HCT116 (cell line): Measurements from ENCODE around the gene MSRB2. TPM values are rescaled to one million over a fixed set of nuclear protein-coding genes. Genes with fewer than 3 reads are reported as not detected.

Source experiments
- ATAC-seq: fragments of 200-7000 bp; cut with Tn5 transposase; 2 replicates; pipeline ENCODE4 v1.9.1; 2020; ENCODE audit warnings: mild to moderate bottlenecking, moderate library complexity
- BruUV-seq: library from RNA; stranded (reverse); fragments of 400-500 nt; replicated peaks from 2 replicates; lab custom pipeline; 2021; lab: Mats Ljungman, UMichigan
- CTCF ChIA-PET: fragments of 300-600 bp; sonication (Branson Sonifier 250); formaldehyde crosslinking; loops from one replicate; lab custom pipeline; 2021; ENCODE audit warnings: antibody characterized with exemption; lab: Charles Lee
- POLR2A ChIA-PET: fragments of 300-600, 350-600 bp; sonication (Branson Sonifier 250); formaldehyde crosslinking; loops from one replicate; lab custom pipeline; 2021; ENCODE audit warnings: antibody characterized with exemption; lab: Charles Lee
- RAD21 ChIA-PET, 2 experiments: fragments of 300-600 bp; sonication (Branson Sonifier 250); formaldehyde crosslinking; loops; one replicate each; lab custom pipeline; 2023; ENCODE audit warnings: low total read pairs in 2 of 2; ENCODE audit not compliant: uncharacterized antibody in 2 of 2, unreplicated experiment in 2 of 2, low non-redundant PET in 1 of 2; lab: Charles Lee
- DNase-seq: peaks from one replicate; pipeline ENCODE4 v3.0.0-alpha.2; 2010; ENCODE audit warnings: low read depth, low spot score
- H2AFZ ChIP-seq: fragments of 200-600 bp; shearing (Covaris generic), sonication (generic); 2 replicates; pipeline ENCODE4 v1.6.1; 2017; ENCODE audit warnings: low read depth, mixed run types, mixed read lengths, antibody characterized with exemption, low read length; ENCODE audit not compliant: poor library complexity, severe bottlenecking
- H3K27ac ChIP-seq: 2 replicates; pipeline ENCODE4 v1.5.1; 2012; ENCODE audit warnings: low read depth, low read length
- H3K27me3 ChIP-seq: fragments of 200-600 bp; sonication (generic); 2 replicates; pipeline ENCODE4 v1.6.1; 2016; ENCODE audit warnings: mixed run types, low read length, mixed read lengths; ENCODE audit not compliant: insufficient read depth
- H3K36me3 ChIP-seq, 2 experiments: fragments of 200-500 bp in 1 of 2; fragments of 200-600 bp in 1 of 2; sonication (Bioruptor generic) in 1 of 2; sonication (generic) in 1 of 2; 2 replicates each; pipeline versions ENCODE4 v1.5.1 to v1.6.1; 2014 to 2016; ENCODE audit warnings: low read length in 2 of 2, inconsistent platforms in 1 of 2, mixed read lengths in 1 of 2, mixed run types in 1 of 2; ENCODE audit not compliant: insufficient read depth in 2 of 2, control insufficient read depth in 1 of 2
- H3K4me1 ChIP-seq, 2 experiments: fragments of 200-600 bp in 1 of 2; sonication (generic) in 1 of 2; 2 replicates each; pipeline versions ENCODE4 v1.5.1 to v1.6.1; 2012 to 2017; ENCODE audit warnings: low read length in 2 of 2, inconsistent platforms in 1 of 2, mild to moderate bottlenecking in 1 of 2, mixed read lengths in 1 of 2, mixed run types in 1 of 2, moderate library complexity in 1 of 2; ENCODE audit not compliant: insufficient read depth in 2 of 2, control insufficient read depth in 1 of 2
- H3K4me2 ChIP-seq: fragments of 200-600 bp; sonication (generic); 2 replicates; pipeline ENCODE4 v1.6.1; 2017; ENCODE audit warnings: mixed run types, low read length, mixed read lengths
- H3K4me3 ChIP-seq, 2 experiments: fragments of 200-600 bp in 1 of 2; sonication (generic) in 1 of 2; replicated peaks in 1 of 2; 2 replicates each; pipeline ENCODE4 v1.5.1; 2011 to 2016; ENCODE audit warnings: low read length in 2 of 2, control low read depth in 1 of 2, low read depth in 1 of 2, mild to moderate bottlenecking in 1 of 2, mixed read lengths in 1 of 2, mixed run types in 1 of 2
- H3K79me2 ChIP-seq: fragments of 200-600 bp; sonication (generic); 2 replicates; pipeline ENCODE4 v1.6.1; 2017; ENCODE audit warnings: mild to moderate bottlenecking, mixed run types, low read length, moderate library complexity, mixed read lengths; ENCODE audit not compliant: insufficient read depth
- H3K9ac ChIP-seq: fragments of 200-600 bp; sonication (generic); 2 replicates; pipeline ENCODE4 v1.6.1; 2016; ENCODE audit warnings: low read length, mixed read lengths
- H3K9me2 ChIP-seq: fragments of 200-600 bp; sonication (generic), shearing (Covaris generic); 2 replicates; pipeline ENCODE4 v1.6.1; 2017; ENCODE audit warnings: mixed run types, mild to moderate bottlenecking, moderate library complexity; ENCODE audit not compliant: insufficient read depth
- H3K9me3 ChIP-seq, 2 experiments: fragments of 200-500 bp in 1 of 2; fragments of 200-600 bp in 1 of 2; sonication (Bioruptor generic) in 1 of 2; sonication (generic) in 1 of 2; 2 replicates each; pipeline ENCODE4 v1.6.1; 2014 to 2017; ENCODE audit warnings: low read length in 2 of 2, mixed read lengths in 2 of 2, inconsistent platforms in 1 of 2, low read depth in 1 of 2, mild to moderate bottlenecking in 1 of 2, mixed run types in 1 of 2, moderate library complexity in 1 of 2; ENCODE audit not compliant: control insufficient read depth in 1 of 2, insufficient read depth in 1 of 2
- H4K20me1 ChIP-seq: fragments of 200-600 bp; sonication (generic), shearing (Covaris generic); 2 replicates; pipeline ENCODE4 v1.6.1; 2017; ENCODE audit warnings: mixed run types, mild to moderate bottlenecking, moderate library complexity; ENCODE audit not compliant: insufficient read depth
- CBX3 ChIP-seq: IDR thresholded peaks from 2 replicates; pipeline ENCODE4 v1.6.1; 2012; ENCODE audit warnings: low read depth
- EGR1 ChIP-seq: IDR thresholded peaks from 2 replicates; pipeline ENCODE4 v1.6.1; 2012; ENCODE audit warnings: low read depth
- ELF1 ChIP-seq: IDR thresholded peaks from 2 replicates; pipeline ENCODE4 v1.6.1; 2012; ENCODE audit warnings: low read depth, borderline replicate concordance
- EZH2 ChIP-seq: fragments of 200-600 bp; sonication (generic); IDR thresholded peaks from 2 replicates; pipeline ENCODE4 v1.6.1; 2017; ENCODE audit warnings: antibody characterized with exemption, mixed run types
- EZH2phosphoT487 ChIP-seq: fragments of 200-600 bp; IDR thresholded peaks from 2 replicates; pipeline ENCODE4 v1.6.1; 2018; ENCODE audit warnings: antibody characterized with exemption, borderline replicate concordance
- FOSL1 ChIP-seq: IDR thresholded peaks from 2 replicates; pipeline ENCODE4 v1.6.1; 2012; ENCODE audit warnings: low read depth
- JUND ChIP-seq: IDR thresholded peaks from 2 replicates; pipeline ENCODE4 v1.6.1; 2012
- POLR2A ChIP-seq: IDR thresholded peaks from 2 replicates; pipeline ENCODE4 v1.7.0; 2011; ENCODE audit warnings: borderline replicate concordance; ENCODE audit not compliant: insufficient read depth, insufficient read length; ENCODE audit errors: extremely low read depth
- RAD21 ChIP-seq: IDR thresholded peaks from 2 replicates; pipeline ENCODE4 v1.6.1; 2012; ENCODE audit warnings: low read depth, mild to moderate bottlenecking
- SRF ChIP-seq: IDR thresholded peaks from 2 replicates; pipeline ENCODE4 v1.6.1; 2012; ENCODE audit warnings: low read depth
- TCF7L2 ChIP-seq: IDR thresholded peaks from 2 replicates; pipeline ENCODE4 v1.7.0; 2011; ENCODE audit warnings: borderline replicate concordance, inconsistent platforms; ENCODE audit not compliant: insufficient read depth, insufficient read length; ENCODE audit errors: extremely low read depth
- ZNF274 ChIP-seq: fragments of 200-500 bp; sonication (Bioruptor generic); IDR thresholded peaks from 2 replicates; pipeline ENCODE4 v1.6.1; 2014; ENCODE audit warnings: mild to moderate bottlenecking, low read depth, low read length, inconsistent platforms
- intact Hi-C: fragments of 100-400 bp; cut with micrococcal nuclease; formaldehyde crosslinking; loops from 2 replicates; pipeline ENCODE4 v1.10.0; 2022
- total RNA-seq: library from RNA; stranded (reverse); gene quantifications from one replicate; pipeline ENCODE4 v1.2.1, GENCODE V29; 2021; ENCODE audit not compliant: unreplicated experiment
- TF ChIP-seq, protein P1 (sequence below): IDR thresholded peaks from 2 replicates; pipeline ENCODE4 v1.6.1; 2011; ENCODE audit warnings: mild to moderate bottlenecking, low read length, moderate library complexity; ENCODE audit not compliant: insufficient replicate concordance; ENCODE audit errors: extremely low read depth

MSRB2 gene
- total RNA-seq, 1 experiment from 2014 or later, result 13.6 TPM

- Histone ChIP-seq H2AFZ (no peak overlapping the region), H3K9me3 (no peaks in the 10 kb centered on the region; a peak in 2 of 4 replicates), H3K9ac (no peak overlapping the region), H3K9me2 (no peaks in the 10 kb centered on the region), H3K27me3 (no peaks in the 10 kb centered on the region), H3K4me3 (no peak overlapping the region), H3K4me2 (no peak overlapping the region), H3K79me2 (no peaks in the 10 kb centered on the region), H4K20me1 (no peaks in the 10 kb centered on the region), H3K36me3 (no peaks in the 10 kb centered on the region), H3K4me1 (no peaks in the 10 kb centered on the region), H3K27ac (no peak overlapping the region)
- TF ChIP-seq EZH2phosphoT487, result no peak
- no peak for TF ChIP-seq ZNF274
- no peak for DNase-seq
- RAD21 ChIA-PET, result no interaction called here
- CTCF ChIA-PET, result no interaction called here
- ATAC-seq, result no peak
- POLR2A ChIA-PET, result no interaction called here
- BruUV-seq, result no TSS peak
- intact Hi-C loops, result no loop called here
These were observed 15.1 kb upstream of the MSRB2 start for GRCh38 chr10:23080262-23080661.

- no peak for DNase-seq
- no peak for ATAC-seq
- Histone ChIP-seq H3K4me2 (no peak overlapping the region), H3K9ac (no peak overlapping the region), H3K79me2 (no peaks in the 10 kb centered on the region), H3K9me3 (no peaks in the 10 kb centered on the region; a peak in 2 of 4 replicates), H2AFZ (no peak overlapping the region)
- ChIA-PET CTCF (no interaction called here), RAD21 (no interaction called here)
- intact Hi-C loops, result no loop called here
- TF ChIP-seq SRF (no peak), TCF7L2 (no peak), ZNF274 (no peak), FOSL1 (no peak), EZH2 (no peak), CBX3 (no peak), ELF1 (no peak), EGR1 (no peak), RAD21 (no peak), JUND (no peak), POLR2A (no peak)
- TF ChIP-seq, protein P1, sequence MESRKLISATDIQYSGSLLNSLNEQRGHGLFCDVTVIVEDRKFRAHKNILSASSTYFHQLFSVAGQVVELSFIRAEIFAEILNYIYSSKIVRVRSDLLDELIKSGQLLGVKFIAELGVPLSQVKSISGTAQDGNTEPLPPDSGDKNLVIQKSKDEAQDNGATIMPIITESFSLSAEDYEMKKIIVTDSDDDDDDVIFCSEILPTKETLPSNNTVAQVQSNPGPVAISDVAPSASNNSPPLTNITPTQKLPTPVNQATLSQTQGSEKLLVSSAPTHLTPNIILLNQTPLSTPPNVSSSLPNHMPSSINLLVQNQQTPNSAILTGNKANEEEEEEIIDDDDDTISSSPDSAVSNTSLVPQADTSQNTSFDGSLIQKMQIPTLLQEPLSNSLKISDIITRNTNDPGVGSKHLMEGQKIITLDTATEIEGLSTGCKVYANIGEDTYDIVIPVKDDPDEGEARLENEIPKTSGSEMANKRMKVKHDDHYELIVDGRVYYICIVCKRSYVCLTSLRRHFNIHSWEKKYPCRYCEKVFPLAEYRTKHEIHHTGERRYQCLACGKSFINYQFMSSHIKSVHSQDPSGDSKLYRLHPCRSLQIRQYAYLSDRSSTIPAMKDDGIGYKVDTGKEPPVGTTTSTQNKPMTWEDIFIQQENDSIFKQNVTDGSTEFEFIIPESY, result no peak
- TF ChIP-seq, all 23 proteins: peak for 0
- no peaks in the 10 kb centered on the region for H3K36me3 ChIP-seq
- H3K4me1 ChIP-seq, result no peaks in the 10 kb centered on the region
- H4K20me1 ChIP-seq, result no peaks in the 10 kb centered on the region
- POLR2A ChIA-PET, result no interaction called here
- no TSS peak for BruUV-seq
- H3K27me3 ChIP-seq, result no peaks in the 10 kb centered on the region
- H3K9me2 ChIP-seq, result no peaks in the 10 kb centered on the region
- no peak overlapping the region for H3K27ac ChIP-seq
- no peak overlapping the region for H3K4me3 ChIP-seq
These were observed 14.1 kb upstream of the MSRB2 start for GRCh38 chr10:23081221-23081750.
